Measurements from ENCODE around the gene DSTN.

- TF ChIP-seq POLR2A (IDR thresholded peaks at IDR 0.05) (no peak), CTCF (IDR thresholded peaks at IDR 0.05 in 8 of 11, conservative IDR thresholded peaks at IDR 0.05 in 3 of 11) (no peak)
Observed at GRCh38 chr20:17545127-17545526, 24.7 kb upstream of the DSTN start.
